GM18951 (cell line): Measurements from ENCODE around the gene TASOR.
"Not testable (repeated sequence)": the region's sequence is repeated elsewhere in the genome, so short reads cannot be mapped to it uniquely, and the experiment has no call there.

Experiments
- POLR2A ChIP-seq: IDR thresholded peaks from 4 replicates; pipeline ENCODE4 v1.6.1; 2011; ENCODE audit warnings: mild to moderate bottlenecking; ENCODE audit not compliant: insufficient read length, insufficient read depth; ENCODE audit errors: extremely low read depth
- in situ Hi-C: fragments of 300-500 bp; cut with MboI; formaldehyde crosslinking; loops from one replicate; pipeline ENCODE4 v1.12.0; 2022; ENCODE audit warnings: low sequenced_read_pairs, mixed read lengths, inconsistent platforms; ENCODE audit not compliant: unreplicated experiment

Gene TASOR

GRCh38 chr3:56683122-56683817 is at the start of gene TASOR:
Gene TASOR (minus strand): TSS chr3:56683265. CDS start chr3:56683006, 259 bp downstream.
- in situ Hi-C loops: no loop called here
- TF ChIP-seq POLR2A: peak; percentile 74

GRCh38 chr3:56732109-56732508 is 49.0 kb upstream of the TASOR start:
- no peak for TF ChIP-seq POLR2A
- in situ Hi-C loops: no loop called here

GRCh38 chr3:56725175-56725574 is 42.1 kb upstream of the TASOR start:
- TF ChIP-seq POLR2A: no peak
- in situ Hi-C loops: no loop called here

GRCh38 chr3:56724676-56725075 is 41.6 kb upstream of the TASOR start:
- no peak for TF ChIP-seq POLR2A
- in situ Hi-C loops: no loop called here

GRCh38 chr3:56720849-56721248 is 37.8 kb upstream of the TASOR start:
- in situ Hi-C loops: no loop called here
- no peak for TF ChIP-seq POLR2A

GRCh38 chr3:56718809-56719208 is 35.7 kb upstream of the TASOR start:
- in situ Hi-C loops: not testable (repeated sequence)

GRCh38 chr3:56711344-56711743 is 28.3 kb upstream of the TASOR start:
- TF ChIP-seq POLR2A: no peak
- in situ Hi-C loops: loop anchor here (5.0 kb wide), 1 partner anchor 86 kb away; no protein-coding TSS in a partner anchor

- in situ Hi-C loops: not testable (repeated sequence)
Measured at GRCh38 chr3:56707412-56707811, 24.3 kb upstream of the TASOR start.

GRCh38 chr3:56706629-56707028 is 23.6 kb upstream of the TASOR start:
- no peak for TF ChIP-seq POLR2A
- in situ Hi-C loops: no loop called here

- TF ChIP-seq POLR2A: no peak
- in situ Hi-C loops: loop anchor here (5.0 kb wide), 1 partner anchor 278 kb away; no protein-coding TSS in a partner anchor
Measured at GRCh38 chr3:56704706-56705105, 21.6 kb upstream of the TASOR start.

GRCh38 chr3:56702490-56703315 is 19.6 kb upstream of the TASOR start:
- TF ChIP-seq POLR2A: no peak
- in situ Hi-C loops: loop anchor here (5.0 kb wide), 1 partner anchor 280 kb away; no protein-coding TSS in a partner anchor

GRCh38 chr3:56700151-56700550 is 17.1 kb upstream of the TASOR start:
- in situ Hi-C loops: loop anchor here (5.0 kb wide), 1 partner anchor 282 kb away; no protein-coding TSS in a partner anchor
- no peak for TF ChIP-seq POLR2A

GRCh38 chr3:56694867-56695683 is 12.0 kb upstream of the TASOR start:
- no peak for TF ChIP-seq POLR2A
- in situ Hi-C loops: no loop called here

GRCh38 chr3:56693750-56694149 is 10.7 kb upstream of the TASOR start:
- in situ Hi-C loops: no loop called here
- no peak for TF ChIP-seq POLR2A

- in situ Hi-C loops: not testable (repeated sequence)
Measured at GRCh38 chr3:56692520-56693433, 9.7 kb upstream of the TASOR start.

- in situ Hi-C loops: not testable (repeated sequence)
Measured at GRCh38 chr3:56692001-56692365, 8.9 kb upstream of the TASOR start.
